GM21529 (cell line): ENCODE data around the gene TCL1A.
A peak's percentile ranks its signal among the peaks of the same experiment; 100 is the strongest.
"Not testable (repeated sequence)": the region's sequence is repeated elsewhere in the genome, so short reads cannot be mapped to it uniquely, and the experiment has no call there.

ENCODE experiments used
- ATAC-seq: cut with Tn5 transposase; IDR thresholded peaks from one replicate; pipeline ENCODE4 v1.9.1; 2021; ENCODE audit not compliant: unreplicated experiment

Gene TCL1A

GRCh38 chr14:95679148-95679815 is 34.6 kb downstream of the TCL1A start:
- ATAC-seq: no peak

GRCh38 chr14:95677179-95677835 is 36.6 kb downstream of the TCL1A start:
- no peak for ATAC-seq

GRCh38 chr14:95675486-95675885 is 38.4 kb downstream of the TCL1A start:
- ATAC-seq: no peak

- no peak for ATAC-seq
Measured at GRCh38 chr14:95674613-95675012, 39.3 kb downstream of the TCL1A start.

- no peak for ATAC-seq
Measured at GRCh38 chr14:95668235-95668772, 45.6 kb downstream of the TCL1A start.

- ATAC-seq: no peak
Measured at GRCh38 chr14:95667249-95667693, 46.7 kb downstream of the TCL1A start.

GRCh38 chr14:95666450-95666849 is 47.5 kb downstream of the TCL1A start:
- no peak for ATAC-seq

- ATAC-seq: not testable (repeated sequence)
Measured at GRCh38 chr14:95665530-95665929, 48.4 kb downstream of the TCL1A start.

- ATAC-seq: no peak
Measured at GRCh38 chr14:95664546-95664945, 49.4 kb downstream of the TCL1A start.

GRCh38 chr14:95664066-95664465 is 49.9 kb downstream of the TCL1A start:
- ATAC-seq: no peak

- peak; percentile 39 for ATAC-seq
Measured at GRCh38 chr14:95663226-95663797, 50.6 kb downstream of the TCL1A start.

GRCh38 chr14:95662376-95663186 is 51.3 kb downstream of the TCL1A start:
- peak; percentile 42 for ATAC-seq

GRCh38 chr14:95660651-95661515 is 53.0 kb downstream of the TCL1A start:
- ATAC-seq: no peak

GRCh38 chr14:95659990-95660385 is 53.9 kb downstream of the TCL1A start:
- ATAC-seq: no peak
